RWPE2 (cell line): ENCODE data around the gene TMEM267.
"Not testable (repeated sequence)": the region's sequence is repeated elsewhere in the genome, so short reads cannot be mapped to it uniquely, and the experiment has no call there.

Experiments used
- ATAC-seq: fragments of 200-7000 bp; cut with Tn5 transposase; 3 replicates; pipeline ENCODE4 v1.9.1; 2021; ENCODE audit warnings: low read depth
- DNase-seq: peaks from one replicate; pipeline ENCODE4 v3.0.0-alpha.2; 2020; ENCODE audit warnings: low spot score
- H3K27ac ChIP-seq: fragments of 450-650 bp; 2 replicates; pipeline ENCODE4 v1.5.1; 2017; ENCODE audit warnings: mild to moderate bottlenecking; ENCODE audit not compliant: poor library complexity, severe bottlenecking
- H3K27me3 ChIP-seq: fragments of 250-450 bp; sonication (Bioruptor Pico); 2 replicates; pipeline ENCODE4 v1.5.1; 2021; ENCODE audit warnings: mild to moderate bottlenecking, moderate library complexity; ENCODE audit not compliant: insufficient read depth, poor library complexity, severe bottlenecking
- H3K36me3 ChIP-seq: fragments of 250-450 bp; sonication (Bioruptor Pico); 2 replicates; pipeline ENCODE4 v1.5.1; 2020; ENCODE audit warnings: low read depth, mild to moderate bottlenecking, moderate library complexity
- H3K4me1 ChIP-seq: fragments of 250-450 bp; sonication (Bioruptor Pico); 2 replicates; pipeline ENCODE4 v1.5.1; 2021; ENCODE audit warnings: mild to moderate bottlenecking, moderate library complexity; ENCODE audit not compliant: insufficient read depth, poor library complexity, severe bottlenecking
- H3K4me3 ChIP-seq: fragments of 250-450 bp; sonication (Bioruptor Pico); 2 replicates; pipeline ENCODE4 v1.5.1; 2021; ENCODE audit warnings: mild to moderate bottlenecking, moderate library complexity; ENCODE audit not compliant: severe bottlenecking
- H3K9me3 ChIP-seq: fragments of 250-450 bp; sonication (Bioruptor Pico); 2 replicates; pipeline ENCODE4 v1.5.1; 2021; ENCODE audit warnings: mild to moderate bottlenecking, moderate library complexity; ENCODE audit not compliant: severe bottlenecking
- TF ChIP-seq, protein P1 (sequence below): fragments of 450-650 bp; IDR thresholded peaks from one replicate; pipeline ENCODE4 v1.5.1; 2017; ENCODE audit warnings: mild to moderate bottlenecking, moderate library complexity; ENCODE audit not compliant: poor library complexity, severe bottlenecking

TMEM267 gene

GRCh38 chr5:43432486-43433375, 50.9 kb downstream of the TMEM267 start:
- Histone ChIP-seq H3K27me3 (no peaks in the 10 kb centered on the region), H3K9me3 (no peaks in the 10 kb centered on the region), H3K27ac (peak overlapping the region; percentile 71), H3K36me3 (no peaks in the 10 kb centered on the region), H3K4me1 (peaks cover 35% of the 10 kb centered on the region), H3K4me3 (no peak overlapping the region)
- peak; percentile 87 for DNase-seq
- TF ChIP-seq, protein P1, sequence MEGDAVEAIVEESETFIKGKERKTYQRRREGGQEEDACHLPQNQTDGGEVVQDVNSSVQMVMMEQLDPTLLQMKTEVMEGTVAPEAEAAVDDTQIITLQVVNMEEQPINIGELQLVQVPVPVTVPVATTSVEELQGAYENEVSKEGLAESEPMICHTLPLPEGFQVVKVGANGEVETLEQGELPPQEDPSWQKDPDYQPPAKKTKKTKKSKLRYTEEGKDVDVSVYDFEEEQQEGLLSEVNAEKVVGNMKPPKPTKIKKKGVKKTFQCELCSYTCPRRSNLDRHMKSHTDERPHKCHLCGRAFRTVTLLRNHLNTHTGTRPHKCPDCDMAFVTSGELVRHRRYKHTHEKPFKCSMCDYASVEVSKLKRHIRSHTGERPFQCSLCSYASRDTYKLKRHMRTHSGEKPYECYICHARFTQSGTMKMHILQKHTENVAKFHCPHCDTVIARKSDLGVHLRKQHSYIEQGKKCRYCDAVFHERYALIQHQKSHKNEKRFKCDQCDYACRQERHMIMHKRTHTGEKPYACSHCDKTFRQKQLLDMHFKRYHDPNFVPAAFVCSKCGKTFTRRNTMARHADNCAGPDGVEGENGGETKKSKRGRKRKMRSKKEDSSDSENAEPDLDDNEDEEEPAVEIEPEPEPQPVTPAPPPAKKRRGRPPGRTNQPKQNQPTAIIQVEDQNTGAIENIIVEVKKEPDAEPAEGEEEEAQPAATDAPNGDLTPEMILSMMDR = no peak
- ATAC-seq = peak; percentile 84

DNA sequence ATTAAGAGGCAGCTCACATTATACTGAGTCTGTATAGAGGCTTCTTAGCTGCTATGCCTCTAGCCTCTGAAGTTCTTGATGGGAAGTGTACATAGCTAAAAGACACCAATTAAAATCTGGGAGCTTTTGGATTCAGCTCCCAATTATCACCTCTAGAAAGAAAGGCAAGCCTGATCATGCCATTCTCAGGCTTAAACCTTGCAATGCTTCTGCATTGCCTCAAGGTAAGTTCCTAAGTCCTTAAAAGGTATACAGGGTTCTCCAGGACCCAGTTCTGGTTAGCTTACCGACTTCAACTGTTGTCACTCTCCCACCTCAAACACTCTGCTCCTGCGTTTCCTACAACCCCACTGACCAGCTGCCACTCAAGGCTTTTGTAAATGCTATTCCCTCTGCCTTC, 54.0 kb downstream of the TMEM267 start:
- Histone ChIP-seq H3K4me1 (peaks cover 43% of the 10 kb centered on the region), H3K36me3 (no peaks in the 10 kb centered on the region), H3K4me3 (no peak overlapping the region), H3K27me3 (no peaks in the 10 kb centered on the region), H3K27ac (no peak overlapping the region), H3K9me3 (no peaks in the 10 kb centered on the region)
- ATAC-seq (no peak), DNase-seq (no peak)
- TF ChIP-seq, protein P1 = no peak

DNA sequence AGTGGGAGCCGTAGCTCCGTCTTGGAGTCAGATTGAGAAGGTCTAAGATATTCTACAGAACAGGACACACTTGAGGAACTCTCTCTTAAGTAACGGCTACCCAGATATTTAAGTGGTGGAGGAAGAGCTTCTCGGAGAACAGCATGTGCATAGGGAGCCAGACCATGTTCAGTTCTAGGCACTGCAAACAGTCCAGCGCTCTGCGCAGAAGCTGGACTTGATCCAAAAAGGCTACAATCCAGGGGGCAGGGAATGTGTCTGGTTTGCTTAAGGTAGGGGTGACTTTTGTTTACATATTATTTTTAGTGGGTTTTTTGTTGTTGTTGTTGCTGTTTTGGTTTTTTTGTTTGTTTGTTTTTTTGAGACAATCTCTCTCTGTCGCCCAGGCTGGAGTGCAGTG, 54.6 kb downstream of the TMEM267 start:
- TF ChIP-seq, protein P1 = no peak
- peaks cover 43% of the 10 kb centered on the region for H3K4me1 ChIP-seq
- ATAC-seq (no peak), DNase-seq (no peak)
- no peaks in the 10 kb centered on the region for H3K27me3 ChIP-seq
- no peaks in the 10 kb centered on the region for H3K36me3 ChIP-seq
- no peaks in the 10 kb centered on the region for H3K9me3 ChIP-seq
- no peak overlapping the region for H3K4me3 ChIP-seq
- H3K27ac ChIP-seq = no peak overlapping the region

DNA sequence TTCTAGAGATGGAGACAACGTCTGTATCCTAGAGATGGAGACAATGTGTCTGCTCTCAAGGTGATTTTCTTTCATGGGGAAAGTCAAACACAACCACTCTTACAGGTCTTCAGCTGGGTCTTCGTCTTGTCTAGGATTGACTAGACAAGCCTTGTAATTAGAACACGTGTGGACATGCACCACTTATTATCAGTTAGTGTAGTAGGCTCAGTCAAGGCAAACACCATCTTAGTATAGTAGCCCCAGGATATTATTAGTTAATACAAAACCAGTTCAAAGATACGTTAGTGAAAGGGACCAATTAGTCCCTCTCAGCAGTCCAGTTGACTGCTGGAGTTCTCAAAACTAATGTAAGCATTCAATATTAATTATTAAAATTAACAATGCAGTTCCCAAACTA, 56.4 kb downstream of the TMEM267 start:
- ATAC-seq (no peak), DNase-seq (no peak)
- TF ChIP-seq, protein P1 = no peak
- peak overlapping the region; percentile 30 for H3K27ac ChIP-seq
- H3K4me1 ChIP-seq = peaks cover 35% of the 10 kb centered on the region
- H3K36me3 ChIP-seq = no peaks in the 10 kb centered on the region
- no peaks in the 10 kb centered on the region for H3K9me3 ChIP-seq
- H3K4me3 ChIP-seq = no peak overlapping the region
- H3K27me3 ChIP-seq = no peaks in the 10 kb centered on the region

GRCh38 chr5:43425983-43426382, 57.7 kb downstream of the TMEM267 start:
- peak; percentile 78 for ATAC-seq
- peak; percentile 82 for DNase-seq

DNA sequence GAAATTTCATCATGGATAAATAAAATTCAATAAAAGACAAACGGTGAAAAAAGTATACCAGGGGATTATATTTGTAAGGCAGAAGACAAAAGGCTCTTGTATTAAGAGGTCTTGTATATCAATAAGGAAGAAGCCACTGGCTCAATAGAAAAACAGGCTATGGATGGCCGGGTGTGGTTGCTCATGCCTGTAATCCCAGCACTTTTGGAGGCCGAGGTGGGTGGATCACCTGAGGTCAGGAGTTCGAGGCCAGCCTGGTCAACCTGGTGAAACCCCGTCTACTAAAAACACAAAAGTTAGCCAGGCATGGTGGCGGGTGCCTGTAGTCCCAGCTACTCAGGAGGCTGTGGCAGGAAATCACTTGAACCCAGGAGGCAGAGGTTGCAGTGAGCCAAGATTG, 60.6 kb downstream of the TMEM267 start:
- not testable (repeated sequence) for H3K27me3 ChIP-seq, H3K36me3 ChIP-seq, ATAC-seq, H3K9me3 ChIP-seq, DNase-seq, H3K27ac ChIP-seq, H3K4me3 ChIP-seq
- H3K4me1 ChIP-seq = peaks cover 23% of the 10 kb centered on the region

More at GRCh38 chr5:43425983-43426382, 57.7 kb downstream of the TMEM267 start:
- H3K27ac ChIP-seq = peak overlapping the region; percentile 44
- no peaks in the 10 kb centered on the region for H3K9me3 ChIP-seq
- H3K4me3 ChIP-seq = no peak overlapping the region
- no peaks in the 10 kb centered on the region for H3K27me3 ChIP-seq
- H3K36me3 ChIP-seq = no peaks in the 10 kb centered on the region
- TF ChIP-seq, protein P1 = no peak
- peaks cover 35% of the 10 kb centered on the region for H3K4me1 ChIP-seq
